HepG2 (cell line): ENCODE measurements around the gene CPNE5. TPM values are rescaled to one million over a fixed set of nuclear protein-coding genes. Genes with fewer than 3 reads are reported as not detected.

Source experiments
- AHDC1 ChIP-seq: sonication (generic); formaldehyde crosslinking; IDR thresholded peaks from 2 replicates; pipeline ENCODE4 v1.5.1; 2020; ENCODE audit warnings: mild to moderate bottlenecking, missing genetic modification reagents, borderline replicate concordance
- ARID4A ChIP-seq: sonication (generic); formaldehyde crosslinking; IDR thresholded peaks from 2 replicates; pipeline ENCODE4 v1.5.0; 2020; ENCODE audit warnings: mild to moderate bottlenecking, missing genetic modification reagents, borderline replicate concordance
- FOXJ3 ChIP-seq: sonication (generic); formaldehyde crosslinking; IDR thresholded peaks from 2 replicates; pipeline ENCODE4 v1.4.0; 2020; ENCODE audit warnings: missing genetic modification reagents, mild to moderate bottlenecking, borderline replicate concordance
- LBX2 ChIP-seq: sonication (generic); formaldehyde crosslinking; IDR thresholded peaks from 2 replicates; pipeline ENCODE4 v1.5.0; 2020; ENCODE audit warnings: missing genetic modification reagents, mild to moderate bottlenecking, borderline replicate concordance
- RBAK ChIP-seq: sonication (generic); formaldehyde crosslinking; IDR thresholded peaks from 2 replicates; pipeline ENCODE4 v1.5.1; 2020; ENCODE audit warnings: mild to moderate bottlenecking, missing genetic modification reagents
- SMAD3 ChIP-seq: sonication (generic); formaldehyde crosslinking; IDR thresholded peaks from 2 replicates; pipeline ENCODE4 v1.4.0; 2020; ENCODE audit warnings: missing genetic modification reagents
- TAF1 ChIP-seq: sonication (generic); formaldehyde crosslinking; IDR thresholded peaks from 2 replicates; pipeline ENCODE4 v1.4.0; 2020; ENCODE audit warnings: missing genetic modification reagents
- ZBTB49 ChIP-seq: sonication (generic); formaldehyde crosslinking; IDR thresholded peaks from 2 replicates; pipeline ENCODE4 v1.4.0; 2020; ENCODE audit warnings: missing genetic modification reagents, borderline replicate concordance
- ZNF441 ChIP-seq: sonication (generic); formaldehyde crosslinking; IDR thresholded peaks from 2 replicates; pipeline ENCODE4 v1.7.0; 2021; ENCODE audit warnings: missing genetic modification reagents, borderline replicate concordance
- ZNF468 ChIP-seq: sonication (generic); formaldehyde crosslinking; IDR thresholded peaks from 2 replicates; pipeline ENCODE4 v1.8.0; 2022; ENCODE audit warnings: mild to moderate bottlenecking, moderate library complexity, missing genetic modification reagents
- ZNF781 ChIP-seq: sonication (generic); formaldehyde crosslinking; IDR thresholded peaks from 2 replicates; pipeline ENCODE4 v1.5.1; 2020; ENCODE audit warnings: borderline replicate concordance, mild to moderate bottlenecking, missing genetic modification reagents; ENCODE audit errors: not compliant biosample characterization
- polyA plus RNA-seq, 8 experiments: library from polyadenylated mRNA; depleted of rRNA in 3 of 8; stranded (reverse) in 7 of 8; unstranded in 1 of 8; fragments of >200 nt; fragmentation: Illumina TruSeq in 4 of 8; extraction: Trizol in 4 of 8; gene quantifications; 2 replicates each; pipeline versions ENCODE4 v1.2.1 to v1.2.3, GENCODE V29; 2011 to 2016; ENCODE audit warnings: low read depth in 4 of 8, missing spikeins in 1 of 8, mixed read lengths in 1 of 8; ENCODE audit not compliant: insufficient read depth in 1 of 8
- total RNA-seq, 5 experiments: library from RNA; depleted of rRNA; stranded (reverse); fragments of >200 nt; fragmentation: Illumina TruSeq; extraction: Trizol; gene quantifications; 2 replicates each; pipeline ENCODE4 v1.2.3, GENCODE V29; 2016; ENCODE audit warnings: low read depth in 1 of 5

The CPNE5 gene
- total and polyA plus RNA-seq, 2 of the 13 experiments (the other 11 are each of a cell fraction or from before 2014, with no cell fraction given): 0.16 TPM; not detected in 1

DNA sequence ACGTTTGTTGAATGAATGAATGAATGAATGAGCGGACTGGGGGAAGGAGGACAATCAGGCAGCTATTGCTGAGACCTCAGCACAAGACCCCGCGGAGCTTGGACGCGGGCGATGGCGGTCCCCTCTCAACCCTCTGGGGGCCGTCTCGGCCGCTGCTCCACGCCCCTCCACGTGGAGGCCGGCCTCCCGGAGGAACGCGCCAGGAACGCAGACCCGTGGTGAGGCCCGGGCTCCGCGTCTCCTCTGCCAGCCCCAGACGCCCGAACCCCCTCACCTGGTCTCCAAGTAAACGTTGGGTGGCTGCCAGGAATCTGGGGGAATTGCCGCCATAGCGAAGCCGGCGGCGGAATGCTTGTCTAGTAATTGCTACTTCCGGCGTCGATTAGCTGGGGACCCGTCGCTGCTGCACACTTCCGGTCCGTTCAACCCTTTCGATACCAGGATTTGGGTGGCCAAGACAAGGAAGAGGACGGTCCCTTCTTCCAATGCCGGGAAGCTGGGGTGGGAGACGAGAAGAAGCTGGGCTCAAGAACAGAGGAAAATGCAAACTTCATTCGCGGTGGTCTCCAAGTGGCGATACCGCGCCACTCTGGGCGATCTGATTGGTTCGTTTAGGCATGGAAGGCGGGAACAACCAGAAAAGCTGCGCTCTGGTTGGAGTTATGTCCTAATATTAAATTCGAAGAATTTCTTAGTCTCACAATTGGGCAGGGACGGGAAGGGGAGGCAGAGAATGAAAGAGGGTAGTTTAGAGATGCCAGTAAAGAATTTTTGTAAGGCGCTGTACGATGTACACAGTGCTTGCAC is 35.4 kb upstream of the CPNE5 start, which contains the start of gene PPIL1 (continued):
- TF ChIP-seq AHDC1 (CRISPR knock-in tag) (peak; percentile 51; the same call in 1 of the 2 replicates), ARID4A (CRISPR knock-in tag) (peak; percentile 98), RBAK (no peak), ZNF781 (peak; percentile 91), FOXJ3 (CRISPR knock-in tag) (peak; percentile 64), SMAD3 (CRISPR knock-in tag) (peak; percentile 69; the same call in 1 of the 2 replicates), ZNF441 (CRISPR knock-in tag) (peak; percentile 74), ZBTB49 (CRISPR knock-in tag) (no peak), TAF1 (peak; percentile 88), ZNF468 (CRISPR knock-in tag) (no peak), LBX2 (peak; percentile 83; the same call in 1 of the 2 replicates)
